Astrocyte (in vitro differentiated cells and primary cell): ENCODE results near the gene ZNF189. TPM values are rescaled to one million over a fixed set of nuclear protein-coding genes. Genes with fewer than 3 reads are reported as not detected.
A peak's percentile ranks its signal among the peaks of the same experiment; 100 is the strongest.
"Not testable (repeated sequence)": the region's sequence is repeated elsewhere in the genome, so short reads cannot be mapped to it uniquely, and the experiment has no call there.

Experiments
- DNase-seq: peaks from one replicate; pipeline ENCODE4 v3.0.0-alpha.2; 2010; ENCODE audit warnings: low read depth
- FAIRE-seq: peaks from 2 replicates; lab custom pipeline; 2011; peaks lifted over from hg19 to GRCh38; lab: Jason Lieb, UNC
- H2AFZ ChIP-seq: 2 replicates; pipeline ENCODE4 v1.6.0; 2012; ENCODE audit warnings: low read depth, low read length, inconsistent platforms
- H3K27ac ChIP-seq: 2 replicates; pipeline ENCODE4 v1.5.1; 2011; ENCODE audit warnings: low read depth, low read length, inconsistent platforms
- H3K27me3 ChIP-seq: 2 replicates; pipeline ENCODE4 v1.6.0; 2011; ENCODE audit warnings: low read length, inconsistent platforms; ENCODE audit not compliant: insufficient read depth
- H3K36me3 ChIP-seq: 2 replicates; pipeline ENCODE4 v1.5.1; 2011; ENCODE audit warnings: low read length, inconsistent platforms; ENCODE audit not compliant: insufficient read depth
- H3K4me1 ChIP-seq: 2 replicates; pipeline ENCODE4 v1.5.1; 2011; ENCODE audit warnings: low read length, inconsistent platforms; ENCODE audit not compliant: insufficient read depth
- H3K4me2 ChIP-seq: 2 replicates; pipeline ENCODE4 v1.6.0; 2012; ENCODE audit warnings: low read length, inconsistent platforms
- H3K4me3 ChIP-seq: 2 replicates; pipeline ENCODE4 v1.5.1; 2011; ENCODE audit warnings: low read depth, mild to moderate bottlenecking, low read length, inconsistent platforms; ENCODE audit not compliant: insufficient read depth
- H3K79me2 ChIP-seq: 2 replicates; pipeline ENCODE4 v1.6.0; 2012; ENCODE audit warnings: mild to moderate bottlenecking, low read length, inconsistent platforms; ENCODE audit not compliant: insufficient read depth
- H3K9ac ChIP-seq: 2 replicates; pipeline ENCODE4 v1.6.0; 2012; ENCODE audit warnings: mild to moderate bottlenecking, low read length, inconsistent platforms
- H3K9me3 ChIP-seq: 2 replicates; pipeline ENCODE4 v1.5.1; 2012; ENCODE audit warnings: low read depth, mild to moderate bottlenecking, low read length, inconsistent platforms; ENCODE audit not compliant: insufficient read depth
- H4K20me1 ChIP-seq: 2 replicates; pipeline ENCODE4 v1.6.0; 2012; ENCODE audit warnings: low read length, inconsistent platforms; ENCODE audit not compliant: insufficient read depth
- H3K27ac Mint-ChIP-seq: one replicate; pipeline ENCODE4 v1.8.0; 2021; ENCODE audit warnings: mild to moderate bottlenecking, mixed read lengths; ENCODE audit not compliant: unreplicated experiment
- H3K27me3 Mint-ChIP-seq: one replicate; pipeline ENCODE4 v1.8.0; 2021; ENCODE audit warnings: low read depth, mixed read lengths; ENCODE audit not compliant: unreplicated experiment
- H3K36me3 Mint-ChIP-seq: one replicate; pipeline ENCODE4 v1.8.0; 2021; ENCODE audit warnings: low read depth, mixed read lengths; ENCODE audit not compliant: unreplicated experiment
- H3K4me1 Mint-ChIP-seq: one replicate; pipeline ENCODE4 v1.8.0; 2021; ENCODE audit warnings: low read depth, mixed read lengths; ENCODE audit not compliant: unreplicated experiment
- H3K4me3 Mint-ChIP-seq: one replicate; pipeline ENCODE4 v1.8.0; 2021; ENCODE audit warnings: mild to moderate bottlenecking, moderate library complexity, mixed read lengths; ENCODE audit not compliant: unreplicated experiment
- H3K9me3 Mint-ChIP-seq: one replicate; pipeline ENCODE4 v1.8.0; 2021; ENCODE audit warnings: mild to moderate bottlenecking, mixed read lengths; ENCODE audit not compliant: unreplicated experiment
- CTCF ChIP-seq: IDR thresholded peaks from 2 replicates; pipeline ENCODE4 v1.5.1; 2011; ENCODE audit warnings: low read depth, mild to moderate bottlenecking, inconsistent platforms, low read length, moderate library complexity; ENCODE audit not compliant: insufficient read depth
- EZH2 ChIP-seq: IDR thresholded peaks from 2 replicates; pipeline ENCODE4 v1.6.1; 2012; ENCODE audit warnings: mild to moderate bottlenecking, low read length, inconsistent platforms; ENCODE audit not compliant: insufficient read depth
- total RNA-seq: library from RNA; stranded (reverse); gene quantifications from 2 replicates; pipeline ENCODE4 v1.2.1, GENCODE V29; 2021

ZNF189 gene
- total RNA-seq, 1 donor from 2014 or later: 16.8 TPM

- no peak overlapping the region for H2AFZ ChIP-seq
- no peaks in the 10 kb centered on the region for H3K27me3 ChIP-seq
- H3K9me3 ChIP-seq: no peaks in the 10 kb centered on the region
- Mint-ChIP-seq H3K27me3 (no peaks in the 10 kb centered on the region), H3K4me3 (peak overlapping the region; percentile 84), H3K9me3 (peaks cover 14% of the 10 kb centered on the region), H3K4me1 (peaks cover 29% of the 10 kb centered on the region), H3K36me3 (peaks cover 10% of the 10 kb centered on the region), H3K27ac (no peak overlapping the region)
- H3K9ac ChIP-seq: no peak overlapping the region
- DNase-seq: no peak
- H3K4me2 ChIP-seq: no peak overlapping the region
- FAIRE-seq: no peak
- H3K79me2 ChIP-seq: no peaks in the 10 kb centered on the region
- H4K20me1 ChIP-seq: no peaks in the 10 kb centered on the region
- H3K4me1 ChIP-seq: no peaks in the 10 kb centered on the region
- H3K36me3 ChIP-seq: no peaks in the 10 kb centered on the region
- H3K4me3 ChIP-seq: no peak overlapping the region
- TF ChIP-seq CTCF: no peak
- TF ChIP-seq EZH2: no peak
- H3K27ac ChIP-seq: no peak overlapping the region
Measured at GRCh38 chr9:101381833-101382342, 16.8 kb upstream of the ZNF189 start.

- no peak overlapping the region for H3K4me2 ChIP-seq
- no peaks in the 10 kb centered on the region for H3K4me1 ChIP-seq
- H3K9me3 ChIP-seq: no peaks in the 10 kb centered on the region
- TF ChIP-seq CTCF: no peak
- no peak for TF ChIP-seq EZH2
- no peaks in the 10 kb centered on the region for H3K36me3 ChIP-seq
- no peaks in the 10 kb centered on the region for H4K20me1 ChIP-seq
- Mint-ChIP-seq H3K4me1 (peaks cover 29% of the 10 kb centered on the region), H3K36me3 (peaks cover 8% of the 10 kb centered on the region), H3K4me3 (peak overlapping the region; percentile 84), H3K27ac (peak overlapping the region; percentile 4), H3K9me3 (peaks cover 12% of the 10 kb centered on the region), H3K27me3 (no peaks in the 10 kb centered on the region)
- no peak for FAIRE-seq
- peak; percentile 50 for DNase-seq
- H3K79me2 ChIP-seq: no peaks in the 10 kb centered on the region
- no peaks in the 10 kb centered on the region for H3K27me3 ChIP-seq
- H2AFZ ChIP-seq: no peak overlapping the region
- no peak overlapping the region for H3K4me3 ChIP-seq
- no peak overlapping the region for H3K27ac ChIP-seq
- no peak overlapping the region for H3K9ac ChIP-seq
Measured at GRCh38 chr9:101383361-101383760, 15.3 kb upstream of the ZNF189 start.

GRCh38 chr9:101384873-101385536, 13.6 kb upstream of the ZNF189 start, which contains the start of gene BAAT:
TSS of gene BAAT (minus strand) at chr9:101385006. CDS start at chr9:101371404, 13,602 bp downstream.
- not testable (repeated sequence) for H3K9me3 ChIP-seq, H4K20me1 ChIP-seq, H3K4me1 ChIP-seq, H2AFZ ChIP-seq, H3K27me3 Mint-ChIP-seq, DNase-seq, H3K9ac ChIP-seq, FAIRE-seq, H3K79me2 ChIP-seq, H3K36me3 ChIP-seq, H3K36me3 Mint-ChIP-seq, H3K27ac ChIP-seq, H3K27me3 ChIP-seq, H3K4me3 ChIP-seq, H3K4me2 ChIP-seq
- H3K4me1 Mint-ChIP-seq: peaks cover 25% of the 10 kb centered on the region
- peaks cover 11% of the 10 kb centered on the region for H3K9me3 Mint-ChIP-seq
- H3K27ac Mint-ChIP-seq: peak within 1 kb of the TSS; percentile 72
- H3K4me3 Mint-ChIP-seq: peak within 1 kb of the TSS; percentile 73
